ENCODE measurements around the gene TNK2. TPM values are rescaled to one million over a fixed set of nuclear protein-coding genes. Genes with fewer than 3 reads are reported as not detected.
"Not testable (repeated sequence)": the region's sequence is repeated elsewhere in the genome, so short reads cannot be mapped to it uniquely, and the experiment has no call there.

The TNK2 gene
- polyA plus RNA-seq, 3 donors: 0.84 to 131 (median 1.8) TPM

DNA sequence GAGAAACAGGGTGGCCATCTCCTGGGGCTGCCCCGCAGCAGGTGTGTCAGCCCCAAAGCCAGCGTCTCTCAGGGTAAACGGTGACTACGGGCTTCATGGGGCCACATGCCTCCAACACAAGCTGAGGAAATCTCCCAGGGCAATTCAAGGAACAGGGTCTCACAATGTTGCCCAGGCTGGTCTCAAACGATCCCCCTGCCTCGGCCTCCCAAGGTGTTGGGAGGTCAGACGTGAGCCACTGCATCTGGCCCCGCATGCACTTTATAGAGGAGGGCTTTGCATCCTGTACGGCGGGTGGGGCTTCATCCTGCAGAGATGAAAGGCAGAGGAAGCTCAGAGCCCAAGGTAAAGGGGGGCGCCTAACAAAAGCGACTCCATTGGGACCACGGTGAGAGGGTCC lies 42.4 kb upstream of the TNK2 start:
- H3K4me1 ChIP-seq (ENCODE audit: control insufficient read depth in 1 of 2, insufficient read depth in 2 of 2, low read length in 2 of 2); H2AFZ ChIP-seq (ENCODE audit: insufficient read depth, low read depth, low read length, poor library complexity, severe bottlenecking); H3K27me3 ChIP-seq (ENCODE audit: control insufficient read depth in 2 of 2, insufficient read depth in 2 of 2, low read length in 2 of 2); H3K36me3 Mint-ChIP-seq; H3K9me3 Mint-ChIP-seq; H3K9ac ChIP-seq (ENCODE audit: insufficient read depth, low read length, poor library complexity, severe bottlenecking); H3K4me3 ChIP-seq (replicated peaks in 1 of 3; ENCODE audit: low read depth in 2 of 3, low read length in 3 of 3); H3K4me3 Mint-ChIP-seq; H3K27ac ChIP-seq (ENCODE audit: low read depth in 1 of 2, low read length in 2 of 2); H3K36me3 ChIP-seq (replicated peaks in 1 of 2; ENCODE audit: control insufficient read depth in 1 of 2, insufficient read depth in 2 of 2, low read length in 2 of 2); H4K20me1 ChIP-seq (ENCODE audit: insufficient read depth, low read length); H3K4me2 ChIP-seq (replicated peaks; ENCODE audit: extremely low read depth, low read length, poor library complexity, severe bottlenecking); DNase-seq; H3K4me1 Mint-ChIP-seq; intact Hi-C loops (cut with micrococcal nuclease); H3K27me3 Mint-ChIP-seq (ENCODE audit: low read depth in 3 of 3); H3K79me2 ChIP-seq (ENCODE audit: insufficient read depth, low read length); H3K27ac Mint-ChIP-seq; H3K9me3 ChIP-seq (replicated peaks in 1 of 2; ENCODE audit: control insufficient read depth in 1 of 2, insufficient read depth in 1 of 2, low read length in 2 of 2): not testable (repeated sequence)
- WGBS (ENCODE audit: insufficient coverage): 100% methylated on average over 6 of the region's 13 CpGs

DNA sequence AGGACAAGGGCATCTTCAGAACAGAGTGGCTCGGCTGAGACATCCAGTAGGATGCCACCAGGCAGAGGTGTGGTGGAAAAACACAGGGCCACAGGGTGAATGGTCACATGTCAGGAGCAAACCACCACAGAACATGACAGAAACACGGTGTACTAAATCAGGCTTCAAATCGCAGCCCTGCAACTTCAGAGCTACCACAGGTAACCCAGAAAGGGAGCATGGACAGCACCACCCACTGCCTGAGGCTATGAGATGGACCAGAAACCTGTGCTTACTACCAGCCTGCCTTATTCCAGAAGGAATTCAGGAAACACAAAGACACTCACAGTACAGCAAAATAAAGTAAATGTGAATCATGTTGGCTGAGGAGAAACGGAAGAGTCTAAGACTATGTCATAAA lies 41.8 kb upstream of the TNK2 start:
- H3K4me2 ChIP-seq (replicated peaks; ENCODE audit: extremely low read depth, low read length, poor library complexity, severe bottlenecking); H3K9me3 ChIP-seq (replicated peaks in 1 of 2; ENCODE audit: control insufficient read depth in 1 of 2, insufficient read depth in 1 of 2, low read length in 2 of 2); H3K4me3 Mint-ChIP-seq; H3K36me3 Mint-ChIP-seq; H3K27me3 Mint-ChIP-seq (ENCODE audit: low read depth in 3 of 3); H3K9me3 Mint-ChIP-seq; H3K27me3 ChIP-seq (ENCODE audit: control insufficient read depth in 2 of 2, insufficient read depth in 2 of 2, low read length in 2 of 2); H4K20me1 ChIP-seq (ENCODE audit: insufficient read depth, low read length); intact Hi-C loops (cut with micrococcal nuclease); H3K36me3 ChIP-seq (replicated peaks in 1 of 2; ENCODE audit: control insufficient read depth in 1 of 2, insufficient read depth in 2 of 2, low read length in 2 of 2); H2AFZ ChIP-seq (ENCODE audit: insufficient read depth, low read depth, low read length, poor library complexity, severe bottlenecking); H3K79me2 ChIP-seq (ENCODE audit: insufficient read depth, low read length); H3K4me3 ChIP-seq (replicated peaks in 1 of 3; ENCODE audit: low read depth in 2 of 3, low read length in 3 of 3); H3K27ac ChIP-seq (ENCODE audit: low read depth in 1 of 2, low read length in 2 of 2); H3K4me1 Mint-ChIP-seq; DNase-seq; H3K9ac ChIP-seq (ENCODE audit: insufficient read depth, low read length, poor library complexity, severe bottlenecking); H3K4me1 ChIP-seq (ENCODE audit: control insufficient read depth in 1 of 2, insufficient read depth in 2 of 2, low read length in 2 of 2): not testable (repeated sequence)
- WGBS (ENCODE audit: insufficient coverage): 93% methylated on average over 3 of the region's 4 CpGs
- H3K27ac Mint-ChIP-seq: peak overlapping the region in 1 of 7 donors; percentile 15

DNA sequence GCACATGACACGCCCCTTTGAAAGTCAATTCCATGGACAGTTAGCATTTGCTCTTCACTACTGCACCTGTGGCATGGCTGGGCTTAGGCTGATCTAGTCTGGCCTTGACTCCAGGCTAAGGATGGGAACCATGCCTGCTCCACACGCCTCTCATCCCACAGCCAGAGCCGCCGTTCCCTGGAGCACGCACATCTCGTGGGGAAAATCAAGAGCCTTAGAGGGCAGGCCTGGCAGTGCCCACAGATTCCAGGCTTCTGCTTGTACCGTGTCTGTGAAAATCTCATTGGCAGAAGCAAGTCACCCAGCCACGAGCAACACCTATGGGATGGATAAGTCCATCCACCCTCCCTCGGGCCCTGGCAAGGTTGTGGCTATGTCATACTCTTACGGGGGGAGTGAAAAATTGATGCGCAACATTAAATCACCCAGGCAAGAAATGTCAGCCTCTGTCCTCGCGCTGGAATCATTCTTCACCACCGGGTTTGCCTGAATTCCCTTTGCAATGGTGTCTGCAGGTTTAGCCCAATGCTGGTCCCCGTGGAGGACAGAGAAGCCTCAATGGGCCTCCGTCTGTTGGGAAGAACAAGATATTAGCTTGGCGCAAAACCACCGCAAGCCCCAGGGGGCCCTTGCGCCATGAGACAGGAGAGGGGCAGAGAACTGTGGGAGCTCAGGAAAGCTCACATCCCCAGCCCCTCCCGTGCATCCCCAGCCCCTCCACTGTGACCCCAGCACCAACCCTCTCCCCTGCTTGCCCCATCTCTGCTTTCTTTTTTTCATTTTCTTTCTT lies 38.8 kb upstream of the TNK2 start:
- peaks cover 5 to 18% (median 9%) of the 10 kb centered on the region in 7 donors for H3K9me3 Mint-ChIP-seq
- H3K4me3 Mint-ChIP-seq; H3K9me3 ChIP-seq (replicated peaks in 1 of 2; ENCODE audit: control insufficient read depth in 1 of 2, insufficient read depth in 1 of 2, low read length in 2 of 2); H3K4me1 ChIP-seq (ENCODE audit: control insufficient read depth in 1 of 2, insufficient read depth in 2 of 2, low read length in 2 of 2); H3K4me2 ChIP-seq (replicated peaks; ENCODE audit: extremely low read depth, low read length, poor library complexity, severe bottlenecking); H3K79me2 ChIP-seq (ENCODE audit: insufficient read depth, low read length); H4K20me1 ChIP-seq (ENCODE audit: insufficient read depth, low read length); H3K27ac Mint-ChIP-seq; H2AFZ ChIP-seq (ENCODE audit: insufficient read depth, low read depth, low read length, poor library complexity, severe bottlenecking); H3K27ac ChIP-seq (ENCODE audit: low read depth in 1 of 2, low read length in 2 of 2); H3K27me3 ChIP-seq (ENCODE audit: control insufficient read depth in 2 of 2, insufficient read depth in 2 of 2, low read length in 2 of 2); H3K9ac ChIP-seq (ENCODE audit: insufficient read depth, low read length, poor library complexity, severe bottlenecking); H3K27me3 Mint-ChIP-seq (ENCODE audit: low read depth in 3 of 3); H3K36me3 Mint-ChIP-seq; DNase-seq; H3K36me3 ChIP-seq (replicated peaks in 1 of 2; ENCODE audit: control insufficient read depth in 1 of 2, insufficient read depth in 2 of 2, low read length in 2 of 2); H3K4me1 Mint-ChIP-seq; H3K4me3 ChIP-seq (replicated peaks in 1 of 3; ENCODE audit: low read depth in 2 of 3, low read length in 3 of 3): not testable (repeated sequence)
- WGBS (ENCODE audit: insufficient coverage): 98% methylated on average over 9 of the region's 20 CpGs
- intact Hi-C loops (cut with micrococcal nuclease): loop anchor here in 1 of 2 donors (10.0 kb wide), 1 partner anchor 302 kb away; no protein-coding TSS in a partner anchor

DNA sequence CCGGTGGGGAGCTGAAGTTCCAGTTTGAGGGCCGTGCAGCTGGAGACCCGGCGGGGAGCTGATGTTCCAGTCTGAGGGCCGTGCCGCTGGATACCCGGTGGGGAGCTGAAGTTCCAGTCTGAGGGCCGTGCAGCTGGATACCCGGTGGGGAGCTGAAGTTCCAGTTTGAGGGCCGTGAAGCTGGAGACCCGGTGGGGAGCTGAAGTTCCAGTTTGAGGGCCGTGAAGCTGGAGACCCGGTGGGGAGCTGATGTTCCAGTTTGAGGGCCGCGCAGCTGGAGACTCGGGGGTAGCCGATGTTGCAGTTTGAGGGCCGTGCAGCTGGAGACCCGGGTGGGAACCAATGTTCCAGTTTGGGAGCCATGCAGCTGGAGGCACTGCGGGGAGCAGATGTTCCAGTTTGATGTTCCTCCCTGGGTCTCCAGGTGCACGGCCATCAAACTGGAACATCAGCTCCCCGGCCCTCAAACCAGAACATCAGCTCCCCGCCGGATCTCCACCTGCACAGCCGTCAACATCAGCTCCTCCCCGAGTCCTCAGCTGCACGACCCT lies 33.0 kb upstream of the TNK2 start:
- not testable (repeated sequence) for H3K36me3 ChIP-seq (replicated peaks in 1 of 2; ENCODE audit: control insufficient read depth in 1 of 2, insufficient read depth in 2 of 2, low read length in 2 of 2); H3K27ac ChIP-seq (ENCODE audit: low read depth in 1 of 2, low read length in 2 of 2); H3K9me3 ChIP-seq (replicated peaks in 1 of 2; ENCODE audit: control insufficient read depth in 1 of 2, insufficient read depth in 1 of 2, low read length in 2 of 2); H3K9ac ChIP-seq (ENCODE audit: insufficient read depth, low read length, poor library complexity, severe bottlenecking); H3K4me2 ChIP-seq (replicated peaks; ENCODE audit: extremely low read depth, low read length, poor library complexity, severe bottlenecking); H3K4me3 Mint-ChIP-seq; H3K27ac Mint-ChIP-seq; H2AFZ ChIP-seq (ENCODE audit: insufficient read depth, low read depth, low read length, poor library complexity, severe bottlenecking); H3K27me3 Mint-ChIP-seq (ENCODE audit: low read depth in 3 of 3); H4K20me1 ChIP-seq (ENCODE audit: insufficient read depth, low read length); H3K4me3 ChIP-seq (replicated peaks in 1 of 3; ENCODE audit: low read depth in 2 of 3, low read length in 3 of 3); DNase-seq; H3K4me1 ChIP-seq (ENCODE audit: control insufficient read depth in 1 of 2, insufficient read depth in 2 of 2, low read length in 2 of 2); H3K4me1 Mint-ChIP-seq; H3K27me3 ChIP-seq (ENCODE audit: control insufficient read depth in 2 of 2, insufficient read depth in 2 of 2, low read length in 2 of 2); H3K79me2 ChIP-seq (ENCODE audit: insufficient read depth, low read length)
- 93% methylated on average over 22 of the region's 27 CpGs for WGBS (ENCODE audit: insufficient coverage)
- intact Hi-C loops (cut with micrococcal nuclease): loop anchor here in 1 of 2 donors (10.0 kb wide), 1 partner anchor 297 kb away; no protein-coding TSS in a partner anchor
- Mint-ChIP-seq H3K9me3 (peaks cover 5 to 20% (median 9%) of the 10 kb centered on the region in 7 donors), H3K36me3 (peaks cover 8 to 13% of the 10 kb centered on the region in 2 donors)

Measured in CD14-positive monocyte (primary cell).